PC-9 (cell line): ENCODE measurements around the gene STEAP1B.

Experiments used
- EZH2 ChIP-seq: fragments of 200-600 bp; sonication (generic); IDR thresholded peaks from 2 replicates; pipeline ENCODE4 v1.8.0; 2017; ENCODE audit warnings: antibody characterized with exemption, low read depth
- TF ChIP-seq, protein P1 (sequence below): fragments of 200-600 bp; sonication (generic); conservative IDR thresholded peaks from 2 replicates; pipeline ENCODE4 v1.6.1; 2017; ENCODE audit warnings: mixed run types, antibody characterized with exemption, mild to moderate bottlenecking, moderate library complexity

DNA sequence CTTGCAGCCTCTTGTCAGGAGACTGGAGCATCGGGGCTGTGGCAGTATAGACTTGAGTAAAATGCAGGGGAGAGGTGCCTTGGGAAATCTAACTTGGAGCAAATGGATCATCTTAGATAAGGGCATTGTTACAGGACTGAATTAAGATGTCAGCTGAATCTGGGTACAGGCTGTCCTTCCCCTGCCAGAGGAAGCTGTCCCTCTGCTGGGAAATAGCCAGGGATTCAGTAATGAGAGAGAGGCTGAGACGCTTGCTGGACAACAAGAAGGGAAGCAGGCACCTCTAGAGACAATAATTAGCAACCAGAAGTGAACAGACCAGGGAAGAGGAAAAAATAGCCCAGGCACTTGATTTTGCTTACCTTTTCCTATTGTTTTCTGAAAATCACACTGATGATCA, 122.3 kb downstream of the STEAP1B start:
- TF ChIP-seq EZH2: no peak
- TF ChIP-seq, protein P1, sequence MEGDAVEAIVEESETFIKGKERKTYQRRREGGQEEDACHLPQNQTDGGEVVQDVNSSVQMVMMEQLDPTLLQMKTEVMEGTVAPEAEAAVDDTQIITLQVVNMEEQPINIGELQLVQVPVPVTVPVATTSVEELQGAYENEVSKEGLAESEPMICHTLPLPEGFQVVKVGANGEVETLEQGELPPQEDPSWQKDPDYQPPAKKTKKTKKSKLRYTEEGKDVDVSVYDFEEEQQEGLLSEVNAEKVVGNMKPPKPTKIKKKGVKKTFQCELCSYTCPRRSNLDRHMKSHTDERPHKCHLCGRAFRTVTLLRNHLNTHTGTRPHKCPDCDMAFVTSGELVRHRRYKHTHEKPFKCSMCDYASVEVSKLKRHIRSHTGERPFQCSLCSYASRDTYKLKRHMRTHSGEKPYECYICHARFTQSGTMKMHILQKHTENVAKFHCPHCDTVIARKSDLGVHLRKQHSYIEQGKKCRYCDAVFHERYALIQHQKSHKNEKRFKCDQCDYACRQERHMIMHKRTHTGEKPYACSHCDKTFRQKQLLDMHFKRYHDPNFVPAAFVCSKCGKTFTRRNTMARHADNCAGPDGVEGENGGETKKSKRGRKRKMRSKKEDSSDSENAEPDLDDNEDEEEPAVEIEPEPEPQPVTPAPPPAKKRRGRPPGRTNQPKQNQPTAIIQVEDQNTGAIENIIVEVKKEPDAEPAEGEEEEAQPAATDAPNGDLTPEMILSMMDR: no peak
